Activated naive CD8-positive, alpha-beta T cell treated with anti-CD3 and anti-CD28 coated beads, Interleukin-2, amount 50 U/mL, for 16 hours (primary cell): ENCODE measurements around the gene CAD.

ENCODE experiments used
- DNase-seq: peaks from one replicate; pipeline ENCODE4 v3.0.0-alpha.2; 2020; ENCODE audit warnings: low read depth, low spot score

Gene CAD

GRCh38 chr2:27225526-27225925, 8.4 kb downstream of the CAD start:
- no peak for DNase-seq

GRCh38 chr2:27227501-27227900, 10.3 kb downstream of the CAD start:
- no peak for DNase-seq

- no peak for DNase-seq
These were observed 14.8 kb downstream of the CAD start for GRCh38 chr2:27231921-27232320.

DNA sequence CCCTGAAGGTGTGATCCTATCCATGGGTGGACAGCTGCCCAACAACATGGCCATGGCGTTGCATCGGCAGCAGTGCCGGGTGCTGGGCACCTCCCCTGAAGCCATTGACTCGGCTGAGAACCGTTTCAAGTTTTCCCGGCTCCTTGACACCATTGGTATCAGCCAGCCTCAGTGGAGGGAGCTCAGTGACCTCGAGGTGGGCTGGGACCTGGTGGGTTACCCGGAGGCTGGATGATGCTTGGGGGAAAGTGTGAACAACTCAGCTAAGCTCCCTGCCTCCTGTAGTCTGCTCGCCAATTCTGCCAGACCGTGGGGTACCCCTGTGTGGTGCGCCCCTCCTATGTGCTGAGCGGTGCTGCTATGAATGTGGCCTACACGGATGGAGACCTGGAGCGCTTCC, 16.2 kb downstream of the CAD start:
- DNase-seq, result no peak

GRCh38 chr2:27236136-27236535, 19.0 kb downstream of the CAD start:
- DNase-seq, result no peak

DNA sequence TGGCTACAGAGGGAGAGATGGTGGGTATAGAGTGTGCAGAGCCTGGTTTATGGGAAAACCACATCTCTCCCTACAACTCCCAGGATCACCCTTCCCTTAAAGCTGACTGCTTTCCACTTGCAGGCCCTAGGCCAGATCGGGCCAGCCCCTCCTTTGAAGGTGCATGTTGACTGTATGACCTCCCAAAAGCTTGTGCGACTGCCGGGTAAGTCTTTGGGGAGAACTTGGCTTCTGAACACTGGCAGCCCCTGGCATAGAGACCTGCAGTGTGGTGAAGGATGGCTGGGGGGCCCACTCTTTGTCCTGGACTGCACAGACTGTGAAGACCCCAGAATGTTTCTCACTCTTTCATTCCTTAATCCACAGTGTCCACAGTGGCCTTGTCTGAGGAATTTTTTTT, 19.5 kb downstream of the CAD start:
- no peak for DNase-seq

DNA sequence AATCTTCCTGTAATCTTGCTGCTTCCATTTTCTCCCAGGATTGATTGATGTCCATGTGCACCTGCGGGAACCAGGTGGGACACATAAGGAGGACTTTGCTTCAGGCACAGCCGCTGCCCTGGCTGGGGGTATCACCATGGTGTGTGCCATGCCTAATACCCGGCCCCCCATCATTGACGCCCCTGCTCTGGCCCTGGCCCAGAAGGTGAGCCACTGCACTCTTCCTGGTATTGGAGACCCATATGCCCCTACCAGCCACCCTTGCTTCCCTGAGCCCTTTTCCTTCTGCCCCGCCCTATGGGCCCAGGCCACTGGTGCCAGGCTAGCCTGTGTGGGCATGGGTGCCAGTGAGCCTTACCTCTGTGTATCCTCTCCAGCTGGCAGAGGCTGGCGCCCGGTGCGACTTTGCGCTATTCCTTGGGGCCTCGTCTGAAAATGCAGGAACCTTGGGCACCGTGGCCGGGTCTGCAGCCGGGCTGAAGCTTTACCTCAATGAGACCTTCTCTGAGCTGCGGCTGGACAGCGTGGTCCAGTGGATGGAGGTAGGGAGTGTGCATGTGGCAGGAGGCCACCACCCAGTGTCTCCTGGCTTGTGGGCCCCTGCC, 20.3 kb downstream of the CAD start:
- no peak for DNase-seq

DNA sequence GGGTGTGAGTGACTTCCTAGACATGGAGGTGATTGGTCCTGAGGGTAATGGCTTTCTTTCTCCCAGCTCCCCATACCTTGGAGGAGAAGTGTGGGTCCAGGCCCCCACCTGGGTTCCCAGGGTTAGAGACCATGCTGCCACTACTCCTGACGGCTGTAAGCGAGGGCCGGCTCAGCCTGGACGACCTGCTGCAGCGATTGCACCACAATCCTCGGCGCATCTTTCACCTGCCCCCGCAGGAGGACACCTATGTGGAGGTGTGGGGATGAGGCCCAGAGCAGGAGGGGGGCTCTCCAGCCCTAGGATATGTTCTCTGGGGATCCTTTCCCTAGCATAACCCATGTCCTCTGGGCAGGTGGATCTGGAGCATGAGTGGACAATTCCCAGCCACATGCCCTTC, 21.8 kb downstream of the CAD start:
- DNase-seq, result no peak

- no peak for DNase-seq
These were observed 23.2 kb downstream of the CAD start for GRCh38 chr2:27240406-27240805.

- no peak for DNase-seq
These were observed 24.8 kb downstream of the CAD start for GRCh38 chr2:27241761-27242613.

- DNase-seq, result no peak
These were observed 25.4 kb downstream of the CAD start for GRCh38 chr2:27242614-27242951.

GRCh38 chr2:27243391-27244130, 26.4 kb downstream of the CAD start:
- no peak for DNase-seq

- DNase-seq, result no peak
These were observed 27.9 kb downstream of the CAD start for GRCh38 chr2:27245116-27245515.

GRCh38 chr2:27245626-27246025, 28.5 kb downstream of the CAD start:
- DNase-seq, result no peak

DNA sequence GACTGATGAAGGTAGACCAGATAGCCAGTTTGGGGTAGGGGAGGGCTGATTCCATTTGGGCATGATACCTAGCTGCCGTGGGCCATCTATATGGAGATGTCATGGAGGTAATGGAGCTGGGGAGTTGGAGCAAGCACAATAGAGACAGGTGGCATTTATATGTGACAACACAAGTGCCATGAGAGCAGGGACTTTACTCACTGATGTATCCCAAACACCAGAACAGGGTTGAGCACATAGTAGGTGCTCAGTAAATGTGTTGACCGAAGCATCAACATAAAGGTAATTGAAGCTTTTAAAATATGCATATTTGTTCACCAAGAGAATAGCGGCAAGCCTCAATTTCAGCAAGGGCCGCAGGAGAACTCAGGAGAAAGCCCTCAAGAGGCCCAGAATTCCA, 30.7 kb downstream of the CAD start:
- DNase-seq, result no peak

- no peak for DNase-seq
These were observed 32.2 kb downstream of the CAD start for GRCh38 chr2:27249159-27249890.

DNA sequence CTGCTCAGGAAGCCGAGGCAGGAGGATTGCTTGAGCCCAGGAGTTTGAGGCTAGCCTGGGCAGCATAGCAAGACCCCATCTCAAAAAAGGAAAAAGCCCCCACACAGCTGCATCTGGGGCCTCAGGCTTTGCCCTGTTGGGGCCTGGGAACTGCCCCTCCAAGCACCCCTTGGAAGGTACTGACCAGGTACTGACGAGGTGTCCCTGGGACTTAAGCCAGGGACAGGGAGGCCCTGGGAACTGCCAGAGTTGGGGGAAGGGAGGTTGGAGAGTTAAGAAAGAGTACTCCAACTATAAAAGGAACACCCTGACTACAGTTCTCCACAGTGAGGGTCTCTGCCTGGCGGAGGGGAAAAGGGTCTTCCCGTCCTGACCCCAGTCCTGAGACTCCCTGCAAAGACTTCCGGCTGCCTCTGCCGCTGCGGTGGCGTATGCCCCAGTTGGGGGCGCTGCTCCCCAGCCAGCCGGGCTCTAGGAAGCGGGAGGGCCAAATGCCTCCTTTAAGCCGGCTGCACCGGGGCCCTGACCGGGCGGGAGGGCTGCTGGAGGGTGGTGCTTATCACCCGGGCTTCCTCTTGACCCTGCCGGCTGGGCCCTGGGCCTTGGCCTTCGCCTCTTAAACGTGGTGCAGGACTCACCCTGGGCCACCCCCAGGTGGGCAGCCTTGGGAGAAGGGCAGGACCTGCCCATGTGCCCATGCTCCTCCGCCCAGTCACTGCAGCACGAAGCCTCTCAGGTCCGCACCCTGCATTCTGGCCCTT, 32.9 kb downstream of the CAD start:
- no peak for DNase-seq

DNA sequence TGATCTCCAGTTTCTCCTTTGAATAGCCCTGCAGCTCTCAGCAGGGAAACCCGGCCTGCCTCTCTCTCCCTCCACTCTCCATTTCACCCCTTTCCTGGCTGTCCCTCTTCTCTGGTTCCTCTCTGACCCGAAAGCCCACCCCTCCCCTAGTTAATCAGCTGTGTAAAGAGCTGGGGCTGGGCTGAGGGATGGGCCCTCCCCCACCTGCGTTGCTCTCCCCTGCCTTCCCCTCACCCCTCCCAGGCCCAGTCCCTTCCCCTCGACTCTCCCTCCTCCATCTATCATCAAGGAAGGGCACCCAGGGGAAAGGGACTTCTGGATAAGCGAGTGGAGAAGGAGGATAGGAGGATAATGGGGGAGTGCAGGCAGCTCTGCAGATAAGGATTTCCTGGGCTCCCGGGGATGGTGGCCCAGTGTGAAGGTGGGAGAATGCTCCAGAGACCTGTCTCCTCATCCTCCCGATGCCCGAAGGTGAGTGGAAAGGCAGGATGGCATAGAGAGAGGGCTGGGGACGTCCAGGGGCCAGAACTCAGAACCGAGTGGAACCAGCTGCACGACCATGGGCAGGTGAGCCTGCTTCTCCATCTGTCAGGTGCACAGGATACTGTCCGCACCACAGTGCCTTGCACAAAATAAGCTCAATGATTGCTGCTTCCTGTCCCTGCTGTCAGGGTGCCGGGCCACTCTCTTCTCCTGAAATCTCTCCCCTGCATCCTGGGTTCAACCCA, 33.6 kb downstream of the CAD start:
- no peak for DNase-seq

DNA sequence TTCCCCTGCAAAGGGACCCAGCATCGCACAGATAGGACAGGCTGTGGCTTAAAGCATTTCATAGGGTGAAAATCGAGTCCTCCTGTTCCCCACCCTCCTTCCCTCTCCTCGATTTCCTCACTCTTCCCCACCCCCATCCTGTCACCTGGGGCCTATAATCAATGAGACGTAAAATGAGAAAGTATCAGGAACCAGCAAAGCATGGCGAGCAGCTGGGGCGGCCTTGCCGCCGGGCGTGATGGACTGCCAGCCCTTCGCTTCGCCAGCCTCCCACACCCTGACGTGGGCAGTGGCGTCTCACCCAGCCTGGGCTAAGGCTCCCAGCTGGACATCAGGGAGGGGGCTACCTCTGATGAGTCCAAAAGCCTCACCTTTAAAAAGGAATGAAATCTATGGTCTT, 34.6 kb downstream of the CAD start:
- no peak for DNase-seq

DNA sequence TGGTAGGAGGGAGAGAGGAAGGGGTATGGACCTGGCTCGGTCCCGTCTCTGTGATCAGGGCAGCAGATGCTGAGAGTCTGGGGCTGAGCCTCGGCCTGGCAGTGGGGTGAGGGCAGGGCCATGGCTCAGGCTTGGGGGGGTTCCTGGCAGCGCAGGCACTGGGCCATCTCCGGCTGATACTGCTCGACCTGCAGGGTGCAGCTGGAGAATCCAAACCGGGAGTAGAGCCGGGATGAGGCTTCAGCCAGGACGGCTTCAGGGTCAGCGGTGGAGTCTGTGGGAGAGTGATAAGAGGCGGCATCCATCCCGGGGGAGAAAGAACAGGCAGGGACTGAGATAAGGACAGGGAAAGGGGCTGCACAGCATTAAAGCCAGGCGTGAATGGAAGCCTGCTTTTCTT, 38.0 kb downstream of the CAD start:
- DNase-seq, result no peak

DNA sequence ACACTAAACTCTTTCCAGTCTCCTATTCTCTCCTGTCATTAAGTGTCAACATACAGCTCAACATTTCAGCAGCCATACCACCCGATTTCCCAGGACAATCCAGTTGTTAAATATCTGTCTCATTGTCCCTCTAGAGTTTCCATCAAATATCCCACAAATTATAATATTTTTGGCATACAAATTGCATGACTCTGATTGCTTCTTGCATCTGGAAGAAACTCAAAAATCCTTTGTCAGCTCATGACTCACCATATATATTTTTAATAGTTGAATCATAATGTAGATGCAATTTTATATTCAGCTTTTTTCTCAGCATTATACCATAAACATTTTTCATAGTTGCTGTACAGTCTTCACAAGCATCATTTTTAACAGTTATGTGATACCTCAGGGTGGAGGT, 38.5 kb downstream of the CAD start:
- no peak for DNase-seq
